GM18519 (cell line): ENCODE results near the gene ROR2.
"Not testable (repeated sequence)": the region's sequence is repeated elsewhere in the genome, so short reads cannot be mapped to it uniquely, and the experiment has no call there.

Experiments
- ATAC-seq: cut with Tn5 transposase; IDR thresholded peaks from one replicate; pipeline ENCODE4 v1.9.1; 2021; ENCODE audit warnings: mild to moderate bottlenecking, moderate library complexity; ENCODE audit not compliant: unreplicated experiment, low FRiP score

Gene ROR2

DNA sequence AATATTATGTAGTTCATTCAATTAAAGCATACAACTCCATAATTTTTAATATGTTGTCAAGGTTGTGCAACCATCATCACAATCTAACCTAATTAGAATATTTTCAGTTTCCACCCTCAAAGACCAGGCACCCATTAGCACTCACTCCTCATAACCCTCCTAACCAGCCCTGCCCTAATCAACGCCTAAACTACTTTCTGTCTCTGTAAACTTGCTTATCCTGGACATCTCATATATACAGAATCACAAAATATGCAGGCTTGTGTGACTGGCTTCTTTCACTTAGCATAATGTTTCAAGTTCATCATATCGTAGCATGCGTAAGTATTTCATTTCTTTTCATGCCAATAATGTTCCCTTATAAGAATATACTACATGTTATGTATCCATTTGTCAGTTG lies 391.6 kb downstream of the ROR2 start:
- no peak for ATAC-seq

DNA sequence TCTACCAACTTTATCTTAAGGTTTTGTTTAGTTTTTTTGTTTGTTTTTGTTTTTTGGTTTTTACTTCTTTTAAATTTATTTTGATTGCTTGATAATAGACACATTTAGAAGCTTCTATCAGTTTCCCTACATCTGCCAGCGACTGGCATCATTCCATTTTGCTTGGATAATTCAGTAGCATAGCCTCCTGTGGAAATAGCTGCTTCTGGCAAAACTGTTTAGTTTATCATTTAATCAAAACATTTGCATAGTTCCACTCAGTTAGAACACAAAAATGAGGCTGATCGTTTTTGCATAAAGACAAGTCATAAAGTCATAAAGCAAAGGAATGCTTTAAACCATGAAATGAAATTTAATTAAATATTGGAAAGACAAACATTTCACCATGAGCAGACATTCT lies 392.7 kb downstream of the ROR2 start:
- ATAC-seq = no peak

DNA sequence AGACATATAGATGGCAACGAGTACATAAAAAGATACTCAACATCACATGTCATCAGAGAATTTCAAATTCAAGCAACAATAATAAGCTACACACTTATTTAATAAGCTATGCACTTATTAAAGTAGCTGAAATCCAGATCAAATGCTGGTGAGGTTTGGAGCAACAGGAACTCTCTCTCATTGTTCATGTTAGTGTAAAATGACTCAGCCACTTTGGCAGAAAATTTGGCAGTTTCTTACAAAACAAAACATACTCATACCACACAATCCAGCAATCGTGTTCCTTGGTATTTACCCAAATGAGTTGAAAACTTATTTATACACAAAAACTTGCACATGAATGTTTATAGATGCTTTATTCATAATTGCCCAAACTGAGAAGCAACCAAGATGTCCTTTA lies 394.9 kb downstream of the ROR2 start:
- no peak for ATAC-seq

DNA sequence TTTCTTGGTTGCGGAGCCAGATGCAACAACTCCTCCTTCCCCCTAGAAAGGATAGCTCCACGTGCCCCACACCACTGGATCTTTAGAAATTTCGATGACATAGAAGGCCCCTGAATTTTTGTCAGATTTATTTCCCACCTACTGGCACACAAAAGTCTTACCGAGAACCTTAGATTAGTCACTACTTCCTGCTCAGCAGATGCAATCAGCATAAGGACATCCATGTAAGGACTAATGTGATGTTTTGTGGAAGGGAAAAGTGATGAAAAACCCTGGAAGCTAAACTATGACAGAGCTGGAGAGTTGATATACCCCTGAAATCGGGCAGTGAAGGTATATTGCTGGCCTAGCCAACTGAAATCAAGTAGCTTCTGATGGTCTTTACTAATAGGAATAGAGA lies 400.9 kb downstream of the ROR2 start:
- no peak for ATAC-seq

DNA sequence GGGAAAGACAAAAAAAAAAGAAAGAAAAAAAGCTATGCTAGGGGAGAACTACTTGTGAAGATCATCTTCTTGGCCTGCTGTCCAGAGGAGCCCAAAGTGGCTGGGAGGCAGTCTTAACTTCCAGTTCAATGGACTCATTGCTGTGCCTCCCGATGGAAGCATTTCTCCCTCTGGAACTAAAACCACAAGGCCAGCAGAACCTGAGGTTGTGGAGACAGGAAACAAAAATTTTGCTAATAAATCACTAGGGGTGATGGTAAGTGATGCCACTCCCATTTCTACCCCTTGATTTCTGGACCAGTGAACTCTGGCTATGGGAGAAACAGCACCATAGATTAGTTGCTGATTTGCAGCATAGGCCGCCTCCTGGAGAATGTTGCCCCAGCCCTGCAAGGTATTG lies 402.9 kb downstream of the ROR2 start:
- no peak for ATAC-seq

DNA sequence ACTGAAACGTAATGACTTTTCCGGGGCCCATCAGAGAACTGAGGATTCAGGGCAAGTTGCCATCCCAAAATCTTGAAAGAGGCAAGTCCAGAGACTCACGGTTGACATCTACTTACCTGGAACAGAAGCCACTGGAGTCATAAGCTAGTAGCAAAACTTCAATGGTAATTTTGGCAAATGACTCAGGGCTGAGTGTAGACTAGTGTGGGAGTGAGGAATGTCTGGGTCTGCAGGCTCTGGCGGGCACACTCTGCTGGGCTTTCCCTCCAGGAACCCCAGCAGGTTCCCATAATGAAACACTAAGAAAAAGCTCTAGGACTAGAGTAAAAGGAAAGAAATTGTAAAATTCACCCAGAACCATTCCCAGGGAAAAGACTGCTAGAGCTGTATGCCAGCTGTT lies 403.5 kb downstream of the ROR2 start:
- ATAC-seq = no peak

DNA sequence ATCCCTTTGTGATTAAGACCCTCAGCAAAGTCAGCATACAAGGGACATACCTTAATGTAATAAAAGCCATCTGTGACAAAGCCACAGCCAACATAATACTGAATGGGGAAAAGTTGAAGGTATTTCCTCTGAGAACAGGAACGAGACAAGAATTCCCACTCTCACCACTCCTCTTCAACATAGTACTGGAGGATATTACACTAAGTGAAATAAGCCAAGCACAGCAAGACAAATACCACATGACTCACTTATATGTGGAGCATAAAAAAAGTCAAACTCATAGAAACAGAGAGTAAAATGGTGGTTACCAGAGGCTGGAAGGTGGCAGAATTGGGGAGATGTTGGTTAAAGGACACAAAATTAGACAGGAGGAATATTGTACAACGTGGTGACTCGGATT lies 408.3 kb downstream of the ROR2 start:
- no peak for ATAC-seq

DNA sequence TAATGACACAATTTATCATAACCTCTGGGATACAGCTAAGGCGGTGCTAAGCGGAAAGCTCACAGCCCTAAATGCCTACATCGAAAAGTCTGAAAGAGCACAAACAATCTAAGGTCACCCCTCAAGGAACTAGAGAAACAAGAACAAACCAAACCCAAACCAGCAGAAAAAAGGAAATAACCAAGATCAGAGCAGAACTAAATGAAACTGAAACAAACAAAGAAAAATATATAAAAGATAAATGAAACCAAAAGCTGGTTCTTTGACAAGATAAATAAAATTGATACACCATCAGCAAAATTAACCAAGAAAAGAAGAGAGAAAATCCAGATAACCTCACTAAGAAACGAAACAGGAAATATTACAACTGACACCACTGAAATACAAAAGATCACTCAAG lies 409.5 kb downstream of the ROR2 start:
- not testable (repeated sequence) for ATAC-seq

DNA sequence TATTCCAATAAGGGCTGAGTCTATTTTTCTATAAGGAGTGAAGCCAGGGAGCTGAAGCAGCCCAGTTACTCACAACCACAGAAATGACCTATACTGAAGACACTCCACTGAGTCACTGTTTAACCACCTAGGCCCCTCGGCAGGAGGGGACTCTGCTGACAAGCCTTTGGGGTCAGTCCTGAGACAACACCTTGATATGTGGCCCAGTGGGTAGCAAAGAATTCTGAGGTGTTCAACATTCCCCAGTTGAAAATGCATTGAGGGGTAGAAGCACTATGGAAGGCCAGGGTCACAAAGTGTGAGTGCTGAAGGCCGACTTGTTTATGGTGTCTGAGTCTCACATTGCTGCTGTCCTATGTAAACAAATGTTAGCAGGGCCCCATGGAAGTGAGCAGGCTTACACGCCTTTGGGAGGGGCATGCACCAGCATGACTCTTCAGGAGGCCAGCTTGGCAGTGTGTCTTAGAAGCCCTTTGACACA lies 413.8 kb downstream of the ROR2 start:
- no peak for ATAC-seq

DNA sequence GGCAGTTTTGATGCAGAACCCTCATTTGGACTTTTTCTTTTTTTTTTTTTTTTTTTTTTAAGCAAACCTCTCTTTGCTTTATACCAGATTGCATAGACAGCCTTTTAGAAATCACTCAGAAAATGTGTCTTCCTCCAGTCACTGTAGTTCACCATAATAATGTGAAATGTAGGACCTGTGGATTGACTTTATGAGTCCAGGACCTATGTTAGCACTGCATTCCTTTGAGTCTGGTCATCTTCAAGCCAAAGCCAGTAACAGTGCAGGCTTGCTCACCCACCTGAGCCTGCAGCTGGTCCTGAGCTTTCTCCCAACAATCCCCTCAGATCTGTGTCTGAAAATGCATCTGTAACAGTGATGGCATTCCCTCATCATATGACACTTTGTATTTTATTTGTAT lies 415.7 kb downstream of the ROR2 start:
- ATAC-seq = no peak

DNA sequence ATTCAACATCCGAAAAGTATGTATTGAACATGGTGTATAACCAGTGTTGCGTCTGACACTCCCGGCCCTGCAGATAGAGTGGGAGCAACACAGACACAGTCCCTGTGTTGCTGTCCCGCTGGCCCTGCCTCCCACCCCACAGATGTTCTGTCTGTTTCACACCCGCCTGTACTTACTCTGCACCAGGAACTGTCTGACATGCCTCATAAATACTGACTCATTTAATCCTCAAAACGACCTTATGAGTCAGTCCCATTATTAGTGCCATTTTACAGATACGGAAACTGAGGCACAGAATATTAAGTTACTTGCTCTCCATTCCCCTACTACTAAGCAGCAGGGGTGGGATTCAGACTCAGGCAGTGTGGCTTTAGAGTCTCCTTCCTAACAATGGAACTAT lies 416.6 kb downstream of the ROR2 start:
- ATAC-seq = no peak

DNA sequence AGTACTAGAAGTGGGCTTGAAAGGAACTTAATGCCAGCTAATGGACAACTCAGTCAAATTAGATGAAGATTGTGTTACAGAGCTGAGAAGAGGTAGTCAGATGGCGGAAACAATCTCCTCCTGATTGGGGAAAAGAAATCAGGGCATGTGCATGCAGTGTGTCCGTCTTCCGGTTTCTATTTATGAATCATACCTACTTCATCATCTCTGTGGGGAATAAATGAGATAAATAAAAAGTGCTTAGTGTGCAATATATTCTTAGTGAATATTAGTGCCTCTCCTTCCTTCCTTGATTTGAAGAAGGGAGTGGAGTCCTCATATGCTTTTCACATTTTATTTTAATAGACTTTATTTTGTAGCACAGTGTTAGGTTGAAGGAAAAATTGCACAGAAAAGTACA lies 417.7 kb downstream of the ROR2 start:
- no peak for ATAC-seq

DNA sequence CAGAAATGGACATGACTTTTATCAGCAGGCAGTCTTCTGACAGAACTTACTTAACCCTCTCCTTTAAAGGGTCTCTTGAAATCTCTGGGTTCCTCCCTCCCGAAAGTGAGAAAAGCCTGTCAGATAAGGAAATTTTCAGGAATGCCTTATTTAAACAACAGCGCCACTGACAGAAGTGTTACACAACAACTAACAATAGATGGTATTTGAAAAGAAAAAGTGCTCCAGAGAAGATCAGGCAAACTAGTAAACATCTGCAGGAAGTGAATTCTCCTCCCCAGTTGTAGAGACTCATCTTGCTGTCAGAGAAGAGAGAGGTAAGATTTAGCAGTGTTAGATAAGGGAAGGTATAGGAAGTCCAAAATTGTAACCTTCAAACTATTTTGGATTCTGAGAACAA lies 419.2 kb downstream of the ROR2 start:
- ATAC-seq = no peak

DNA sequence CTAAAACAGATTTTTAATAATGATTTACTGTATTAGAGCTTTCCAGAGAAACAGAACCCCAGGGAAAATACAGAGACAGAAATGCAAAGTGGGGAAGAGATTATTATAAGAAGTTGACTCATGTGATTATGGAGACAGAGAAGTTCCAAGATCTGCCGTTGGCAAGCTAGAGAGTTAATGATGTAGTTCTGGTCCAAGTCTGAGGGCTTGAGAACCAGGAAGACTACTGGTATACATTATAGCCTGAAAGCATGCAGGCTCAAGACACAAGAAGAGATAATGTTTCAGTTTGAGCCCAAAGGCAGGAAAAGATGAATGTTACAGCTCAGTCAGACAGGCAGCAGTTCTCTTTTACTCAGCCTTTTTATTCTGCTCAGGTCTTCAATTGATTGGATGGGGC lies 427.5 kb downstream of the ROR2 start:
- no peak for ATAC-seq

DNA sequence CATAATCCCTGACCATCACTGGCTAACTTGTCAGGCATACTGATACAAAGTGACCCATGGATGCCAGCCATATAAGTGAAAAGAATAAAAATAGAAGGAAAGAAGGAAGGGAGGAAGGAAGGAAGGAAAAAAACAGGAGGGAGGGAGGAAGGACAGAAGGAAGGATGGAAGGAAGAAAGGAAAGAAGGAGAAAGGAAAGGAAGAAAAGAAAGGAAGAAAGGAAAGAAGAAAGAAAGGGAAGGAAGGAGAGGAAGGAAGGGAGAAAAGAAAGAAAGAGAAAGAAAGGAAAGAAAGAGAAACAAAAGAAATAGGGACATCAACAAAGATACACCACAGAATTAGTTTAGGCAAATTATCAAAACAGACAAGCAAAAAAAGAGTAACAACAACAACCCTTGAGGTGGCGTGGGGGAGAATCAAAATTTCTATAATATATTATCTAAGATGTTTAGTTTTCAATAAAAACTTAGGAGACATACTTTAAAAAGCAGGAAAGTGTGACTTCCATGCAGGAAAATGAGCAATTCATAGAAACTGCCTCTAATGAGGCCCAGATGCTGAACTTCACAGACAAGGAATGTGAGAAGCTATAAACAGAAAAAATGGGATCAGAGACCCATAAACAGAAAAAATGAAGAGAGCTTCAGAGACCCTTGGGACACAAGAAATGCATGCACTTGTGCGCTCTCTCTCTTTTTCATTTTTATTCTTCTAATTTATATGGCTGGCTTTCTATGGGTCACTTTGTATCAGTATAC lies 430.3 kb downstream of the ROR2 start:
- no peak for ATAC-seq

DNA sequence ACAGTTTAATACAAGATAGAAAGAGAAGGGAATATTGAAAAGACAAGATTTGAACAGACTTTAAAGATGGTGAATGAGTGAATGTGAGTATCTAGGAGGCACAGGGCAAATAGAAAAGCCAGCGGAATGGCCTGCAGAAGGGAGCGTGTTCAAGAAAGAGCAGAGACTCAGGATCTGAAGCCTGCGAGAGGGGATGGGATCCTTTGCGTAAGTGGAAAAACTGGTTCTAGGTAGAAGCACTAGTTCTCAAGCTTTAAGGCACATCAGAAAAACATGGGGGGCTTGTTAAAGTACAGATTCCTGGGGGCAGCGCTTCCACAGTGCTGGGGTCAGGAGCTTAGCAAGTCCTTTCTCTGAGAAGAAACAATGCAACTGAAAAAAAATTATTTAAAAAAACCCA lies 431.6 kb downstream of the ROR2 start:
- no peak for ATAC-seq

DNA sequence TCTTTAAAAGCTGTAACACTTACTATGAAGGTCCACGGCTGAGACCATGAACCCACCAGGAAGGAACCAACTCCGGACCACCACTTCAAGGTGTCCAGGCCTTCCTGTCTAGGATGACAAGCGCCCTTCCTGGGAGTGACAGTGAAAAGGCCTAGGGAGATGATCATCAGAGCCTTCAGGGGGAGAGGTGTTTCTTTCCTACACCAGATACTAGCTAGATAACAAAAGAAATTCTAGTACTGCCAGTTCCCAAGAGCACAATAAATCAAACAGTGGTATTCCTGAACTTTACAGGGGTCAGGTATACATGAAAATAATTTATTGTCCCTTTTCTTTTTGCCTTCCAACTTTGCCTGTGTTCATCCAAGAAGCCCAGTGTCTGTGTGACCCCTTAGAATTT lies 432.2 kb downstream of the ROR2 start:
- ATAC-seq = no peak

DNA sequence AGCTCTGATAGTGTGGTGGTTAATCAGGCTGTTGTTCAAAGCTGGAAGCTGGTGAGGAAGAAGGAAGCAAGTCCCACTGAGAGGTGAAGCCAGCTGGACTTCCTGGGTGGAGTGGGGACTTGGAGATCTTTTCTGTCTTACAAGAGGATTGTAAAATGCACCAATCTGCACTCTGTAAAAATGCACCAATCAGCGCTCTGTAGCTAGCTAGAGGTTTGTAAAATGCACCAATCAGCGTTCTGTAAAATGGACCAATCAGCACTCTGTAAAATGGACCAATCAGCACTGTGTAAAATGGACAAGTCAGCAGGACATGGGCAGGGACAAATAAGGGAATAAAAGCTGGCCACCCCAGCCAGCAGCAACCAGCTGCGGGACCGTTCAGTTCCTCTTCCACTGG lies 432.7 kb downstream of the ROR2 start:
- ATAC-seq = not testable (repeated sequence)

DNA sequence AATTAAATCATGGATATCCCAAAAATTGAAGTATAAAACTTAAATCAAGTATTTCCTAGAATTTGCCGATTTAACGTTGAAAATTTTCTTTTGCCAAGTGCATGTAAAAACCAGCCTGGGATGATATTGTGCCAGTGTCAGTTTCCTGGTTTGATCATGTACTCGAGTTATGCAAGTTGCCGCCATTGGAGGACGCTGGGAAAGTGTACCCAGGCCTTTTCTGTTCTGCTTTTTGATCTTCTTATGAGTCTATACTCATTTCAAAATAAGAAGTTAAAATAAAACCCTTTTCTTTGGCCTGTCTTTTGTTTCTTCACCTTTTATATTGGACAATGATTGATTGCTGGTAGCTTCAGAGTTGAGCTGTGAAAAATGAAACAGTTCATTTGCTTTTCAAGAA lies 433.3 kb downstream of the ROR2 start:
- ATAC-seq = no peak

DNA sequence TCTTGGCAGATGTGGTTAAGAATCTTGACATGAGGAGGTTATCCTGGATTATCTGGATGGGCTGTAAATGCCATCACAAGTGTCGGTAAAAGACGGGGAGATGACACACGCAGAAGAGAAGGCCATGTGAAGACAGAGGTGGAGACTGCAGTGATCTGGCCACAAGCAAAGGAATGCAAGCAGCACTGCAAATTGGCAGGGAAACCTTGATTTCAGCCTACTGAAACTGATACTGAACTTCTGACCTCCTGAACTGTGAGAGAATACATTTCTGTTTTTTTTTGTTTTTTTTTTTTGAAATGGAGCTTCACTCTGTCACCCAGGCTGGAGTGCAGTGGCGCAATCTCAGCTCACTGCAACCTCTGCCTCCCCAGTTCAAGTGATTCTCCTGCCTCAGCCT lies 433.9 kb downstream of the ROR2 start:
- no peak for ATAC-seq

DNA sequence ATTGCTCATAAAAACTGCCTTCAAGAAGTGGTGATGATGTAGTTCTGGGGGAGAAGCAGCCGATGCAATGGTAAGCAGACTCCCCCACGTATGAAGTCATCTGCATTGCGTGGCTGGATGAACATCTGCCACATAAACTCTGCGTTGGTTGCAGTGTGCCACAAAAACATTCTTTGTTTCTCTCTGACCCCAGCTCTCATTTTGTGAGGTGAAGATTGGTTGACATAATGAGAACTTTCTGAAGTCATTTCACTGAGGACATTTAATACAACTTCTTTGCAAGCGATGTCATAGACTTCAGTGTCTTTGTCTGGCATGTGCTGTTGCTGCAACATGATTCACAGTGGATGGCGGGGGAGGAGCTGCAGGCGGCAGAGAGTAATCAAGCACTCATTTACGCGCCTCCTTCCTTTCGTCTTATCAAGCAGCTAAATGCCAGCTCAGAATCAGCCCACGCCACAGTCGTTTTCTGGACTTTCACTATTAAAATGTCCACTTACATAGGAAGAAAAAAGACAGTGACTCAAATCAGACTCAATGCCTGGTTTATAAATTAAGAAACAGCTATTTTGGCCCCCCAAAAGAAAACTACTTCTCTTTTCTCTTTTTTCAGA lies 434.8 kb downstream of the ROR2 start:
- no peak for ATAC-seq
